ENCODE measurements around the gene ZNF595. TPM values are rescaled to one million over a fixed set of nuclear protein-coding genes. Genes with fewer than 3 reads are reported as not detected.
A peak's percentile ranks its signal among the peaks of the same experiment; 100 is the strongest.
"Not testable (repeated sequence)": the region's sequence is repeated elsewhere in the genome, so short reads cannot be mapped to it uniquely, and the experiment has no call there.

Gene ZNF595
- total RNA-seq: 10 to 100 TPM; 12.4 to 13.1 TPM

GRCh38 chr4:52804-53479 lies at the start of gene ZNF595:
ZNF595 (plus strand) TSS chr4:53321; CDS start chr4:53489, 168 bp downstream.
- H3K27me3 ChIP-seq; H3K4me1 ChIP-seq; H3K9me3 ChIP-seq; H3K9ac ChIP-seq (ENCODE audit: low read depth in 2 of 2, low read length in 2 of 2); intact Hi-C loops (cut with DNase I); H3K36me3 ChIP-seq; H3K27ac ChIP-seq: not testable (repeated sequence)
- peak within 1 kb of the TSS; percentile 33 for H3K4me3 ChIP-seq
- peak; percentile 58 for DNase-seq

- H3K27ac ChIP-seq; H3K9ac ChIP-seq (ENCODE audit: low read depth in 2 of 2, low read length in 2 of 2); DNase-seq; H3K4me1 ChIP-seq; intact Hi-C loops (cut with DNase I); H3K27me3 ChIP-seq; H3K4me3 ChIP-seq; H3K36me3 ChIP-seq; H3K9me3 ChIP-seq: not testable (repeated sequence)
Measured at GRCh38 chr4:9937-10870, 42.9 kb upstream of the ZNF595 start.

DNA sequence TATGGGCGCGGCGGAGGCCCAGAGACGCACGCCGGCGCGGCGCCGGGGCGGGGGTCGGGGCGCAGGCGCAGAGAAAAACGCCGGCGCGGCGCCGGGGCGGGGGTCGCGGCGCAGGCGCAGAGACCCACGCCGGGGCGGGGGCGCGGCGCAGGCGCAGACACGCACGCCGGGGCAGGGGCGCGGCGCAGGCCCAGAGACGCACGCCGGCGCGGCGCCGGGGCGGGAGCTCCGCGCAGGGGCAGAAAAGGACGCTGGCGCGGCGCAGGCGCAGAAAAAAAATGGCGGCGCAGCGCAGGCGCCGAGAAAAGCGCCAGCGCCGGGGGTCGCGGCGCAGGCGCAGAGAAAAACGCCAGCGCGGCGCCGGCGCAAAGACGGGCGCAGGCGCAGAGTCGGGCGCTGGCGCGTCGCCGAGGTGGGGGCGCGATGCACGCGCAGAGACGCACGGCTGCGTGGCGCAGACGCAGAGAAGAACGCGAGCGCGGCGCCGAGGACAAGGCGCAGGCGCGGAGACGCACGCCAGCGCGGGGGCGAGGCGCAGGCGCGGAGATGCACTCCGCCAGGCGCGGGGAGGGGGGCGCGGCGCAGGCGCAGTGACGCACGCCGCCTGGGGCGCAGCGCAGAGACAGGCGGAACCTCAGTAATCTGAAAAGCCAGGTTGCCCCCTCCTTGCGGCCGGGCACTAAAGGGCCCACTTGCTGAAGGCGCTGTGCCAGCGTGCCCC lies 41.9 kb upstream of the ZNF595 start:
- intact Hi-C loops (cut with DNase I); H3K9ac ChIP-seq (ENCODE audit: low read depth in 2 of 2, low read length in 2 of 2); H3K27me3 ChIP-seq; H3K4me1 ChIP-seq; H3K4me3 ChIP-seq; H3K9me3 ChIP-seq; DNase-seq; H3K27ac ChIP-seq; H3K36me3 ChIP-seq: not testable (repeated sequence)

DNA sequence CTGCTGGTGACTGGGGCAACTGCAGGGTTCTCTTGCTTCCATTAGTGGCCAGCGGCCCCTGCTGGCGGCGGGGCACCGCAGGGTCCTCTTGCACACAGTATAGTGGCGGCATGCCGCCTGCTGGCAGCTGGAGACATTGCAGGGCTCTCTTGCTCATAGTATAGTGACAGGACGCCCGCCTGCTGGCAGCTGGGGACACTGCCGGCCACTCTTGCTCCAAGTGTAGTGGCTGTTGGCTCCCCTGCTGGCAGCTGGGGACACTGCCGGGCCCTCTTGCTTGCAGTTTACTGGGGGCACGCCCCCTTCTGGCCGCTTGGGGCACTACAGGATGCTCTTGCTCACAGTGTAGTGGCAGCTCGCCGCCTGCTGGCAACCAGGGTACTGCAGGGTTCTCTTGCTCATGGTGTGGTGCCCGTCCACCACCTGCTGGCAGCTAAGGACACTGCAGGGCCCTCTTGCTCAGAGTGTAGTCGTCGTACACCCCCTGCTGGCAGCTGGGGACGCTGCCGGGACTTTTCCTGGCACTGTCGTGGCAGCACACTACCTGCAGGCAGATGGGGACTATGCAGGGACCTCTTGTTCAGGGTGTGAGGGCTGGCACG lies 41.2 kb upstream of the ZNF595 start:
- H3K4me1 ChIP-seq; DNase-seq; intact Hi-C loops (cut with DNase I); H3K9ac ChIP-seq (ENCODE audit: low read depth in 2 of 2, low read length in 2 of 2); H3K27me3 ChIP-seq; H3K9me3 ChIP-seq; H3K4me3 ChIP-seq; H3K27ac ChIP-seq; H3K36me3 ChIP-seq: not testable (repeated sequence)
- TF ChIP-seq CTCF (IDR thresholded peaks at IDR 0.05): peak; percentile 15

DNA sequence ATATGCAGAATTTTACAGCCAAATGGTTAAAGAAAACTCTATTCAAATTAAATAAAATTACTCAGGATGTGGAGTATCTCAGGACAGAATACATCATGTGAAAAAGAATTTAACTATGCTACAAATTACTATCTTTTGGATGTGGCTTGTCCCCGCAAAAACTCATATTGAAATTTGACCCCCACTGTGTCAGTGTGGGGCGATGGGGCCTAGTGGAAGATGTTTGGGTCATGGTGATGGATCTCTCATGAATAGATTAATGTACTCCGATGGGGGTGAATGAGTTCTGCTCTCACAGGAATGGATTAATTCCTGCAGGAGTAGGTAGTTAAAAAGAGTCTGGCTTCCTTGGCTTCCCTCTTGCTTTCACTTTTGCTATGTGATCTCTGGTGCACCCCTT lies 35.0 kb upstream of the ZNF595 start:
- H3K27ac ChIP-seq; H3K4me3 ChIP-seq; intact Hi-C loops (cut with DNase I); H3K27me3 ChIP-seq; H3K4me1 ChIP-seq; H3K9me3 ChIP-seq; H3K36me3 ChIP-seq; H3K9ac ChIP-seq (ENCODE audit: low read depth in 2 of 2, low read length in 2 of 2); DNase-seq: not testable (repeated sequence)

- DNase-seq; intact Hi-C loops (cut with DNase I): not testable (repeated sequence)
Measured at GRCh38 chr4:18589-18988, 34.5 kb upstream of the ZNF595 start.

DNA sequence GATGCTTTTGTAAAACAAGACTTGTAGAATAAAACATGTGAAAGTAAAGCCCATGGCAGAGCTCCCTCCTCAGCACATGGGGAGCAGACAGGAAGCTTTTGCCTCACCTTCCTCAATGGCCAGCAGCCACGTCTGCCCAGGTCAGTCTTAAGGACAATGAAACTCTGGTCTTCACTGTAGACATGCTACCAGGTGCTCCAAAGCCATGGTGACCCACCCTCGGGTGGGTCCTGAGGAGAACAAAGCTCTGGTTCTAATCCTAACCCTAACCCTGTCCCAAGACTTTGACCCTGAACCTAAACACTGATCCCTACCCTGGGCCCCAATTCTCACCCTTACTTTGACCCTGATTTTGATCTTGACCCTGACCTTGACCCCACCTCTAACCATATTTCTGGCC lies 30.2 kb upstream of the ZNF595 start:
- H3K4me3 ChIP-seq; DNase-seq; H3K9ac ChIP-seq (ENCODE audit: low read depth in 2 of 2, low read length in 2 of 2); H3K27me3 ChIP-seq; H3K27ac ChIP-seq; H3K4me1 ChIP-seq; H3K36me3 ChIP-seq; H3K9me3 ChIP-seq; intact Hi-C loops (cut with DNase I): not testable (repeated sequence)

More at GRCh38 chr4:18589-18988, 34.5 kb upstream of the ZNF595 start:
- not testable (repeated sequence) for H3K9ac ChIP-seq (ENCODE audit: low read depth in 2 of 2, low read length in 2 of 2); H3K4me1 ChIP-seq; H3K27ac ChIP-seq; H3K27me3 ChIP-seq; H3K36me3 ChIP-seq; H3K9me3 ChIP-seq; H3K4me3 ChIP-seq

GRCh38 chr4:24359-24758 lies 28.8 kb upstream of the ZNF595 start:
- H3K4me3 ChIP-seq; H3K36me3 ChIP-seq; H3K4me1 ChIP-seq; H3K27me3 ChIP-seq; H3K27ac ChIP-seq; H3K9ac ChIP-seq (ENCODE audit: low read depth in 2 of 2, low read length in 2 of 2); DNase-seq; H3K9me3 ChIP-seq; intact Hi-C loops (cut with DNase I): not testable (repeated sequence)

GRCh38 chr4:27501-27900 lies 25.6 kb upstream of the ZNF595 start:
- H3K9me3 ChIP-seq; H3K27ac ChIP-seq; DNase-seq; H3K4me3 ChIP-seq; H3K36me3 ChIP-seq; H3K27me3 ChIP-seq; intact Hi-C loops (cut with DNase I); H3K4me1 ChIP-seq; H3K9ac ChIP-seq (ENCODE audit: low read depth in 2 of 2, low read length in 2 of 2): not testable (repeated sequence)

DNA sequence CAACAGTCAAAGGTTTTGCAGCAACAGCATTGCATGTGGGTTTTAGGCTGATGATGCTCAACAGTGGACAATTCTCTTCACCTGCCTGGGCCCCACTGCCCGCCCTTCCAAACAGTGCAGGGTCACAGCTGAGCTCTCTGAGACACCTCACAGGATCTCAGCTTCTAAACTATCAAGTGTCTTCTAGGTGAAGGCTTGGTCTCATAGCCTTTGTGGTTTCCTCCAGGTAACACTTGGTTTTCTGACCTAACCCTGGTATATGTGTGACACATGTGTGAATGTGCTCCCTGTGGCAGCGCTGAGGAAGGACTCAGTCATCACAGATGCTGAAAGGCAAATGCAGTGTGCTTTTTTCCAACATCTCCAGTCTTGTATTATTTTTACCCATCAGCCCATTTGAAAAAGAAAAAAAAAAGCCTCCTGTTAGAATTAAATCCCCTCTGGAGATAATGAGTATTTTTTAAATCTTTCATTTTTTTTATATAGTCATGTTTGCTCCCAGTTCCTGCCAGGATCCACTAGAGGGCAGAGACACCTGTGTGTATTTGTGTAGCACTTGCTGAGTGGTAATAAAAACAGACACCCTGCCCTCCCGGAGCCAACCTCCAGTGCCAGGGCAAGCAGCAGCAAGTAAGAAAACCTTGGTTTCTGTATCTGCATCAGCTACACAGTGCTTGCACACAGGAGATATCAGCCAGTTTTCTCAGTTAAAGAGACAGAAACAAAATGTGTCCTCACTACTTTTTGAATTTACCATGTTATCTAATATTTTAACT lies 24.2 kb upstream of the ZNF595 start:
- H3K27ac ChIP-seq; H3K4me3 ChIP-seq; H3K36me3 ChIP-seq; intact Hi-C loops (cut with DNase I); H3K9me3 ChIP-seq; H3K27me3 ChIP-seq; H3K9ac ChIP-seq (ENCODE audit: low read depth in 2 of 2, low read length in 2 of 2); H3K4me1 ChIP-seq: not testable (repeated sequence)
- peak; percentile 26 for DNase-seq

DNA sequence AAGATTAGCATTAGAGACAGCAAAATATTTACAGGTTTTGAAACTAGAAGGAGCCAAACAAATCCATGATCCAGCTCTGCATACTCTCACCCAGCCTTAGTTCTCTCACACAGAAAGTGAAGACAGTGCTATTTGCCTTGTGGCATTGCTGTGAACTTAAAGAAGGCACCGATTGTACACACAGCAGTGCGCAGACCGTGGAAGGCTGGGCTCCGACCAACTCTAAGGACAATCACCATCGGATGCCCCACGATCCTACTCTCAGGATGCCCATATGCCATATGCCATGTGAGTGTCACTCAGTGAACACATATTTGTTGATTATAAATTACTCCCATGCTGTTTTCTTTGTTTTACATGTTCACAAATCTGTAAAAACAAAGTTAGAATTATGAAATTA lies 19.8 kb upstream of the ZNF595 start:
- intact Hi-C loops (cut with DNase I); H3K27me3 ChIP-seq; H3K9ac ChIP-seq (ENCODE audit: low read depth in 2 of 2, low read length in 2 of 2); H3K4me1 ChIP-seq; H3K36me3 ChIP-seq; H3K9me3 ChIP-seq; DNase-seq; H3K4me3 ChIP-seq; H3K27ac ChIP-seq: not testable (repeated sequence)

Measured in colonic mucosa (tissue), 4 donors.